Smooth muscle cell (in vitro differentiated cells): Measurements from ENCODE around the gene AOPEP. TPM values are rescaled to one million over a fixed set of nuclear protein-coding genes. Genes with fewer than 3 reads are reported as not detected.

Source experiments
- DNase-seq: peaks from one replicate; lab custom pipeline; 2025; ENCODE audit not compliant: unreplicated experiment; lab: John Stamatoyannopoulos, UW
- H2AFZ ChIP-seq: fragments of 200-600 bp; sonication (generic); 2 replicates; pipeline ENCODE4 v1.6.0; 2016; ENCODE audit warnings: antibody characterized with exemption, low read depth, mild to moderate bottlenecking
- H3F3A ChIP-seq: fragments of 200-600 bp; sonication (generic); 2 replicates; pipeline ENCODE4 v1.6.0; 2017; ENCODE audit warnings: antibody characterized with exemption, low read depth
- H3K27ac ChIP-seq: fragments of 200-600 bp; sonication (generic); 2 replicates; pipeline ENCODE4 v1.5.1; 2016; ENCODE audit warnings: low read depth, mild to moderate bottlenecking
- H3K27me3 ChIP-seq: fragments of 200-600 bp; sonication (generic); 2 replicates; pipeline ENCODE4 v1.6.1; 2016; ENCODE audit warnings: low read depth, mild to moderate bottlenecking
- H3K36me3 ChIP-seq: fragments of 200-600 bp; sonication (generic); 2 replicates; pipeline ENCODE4 v1.5.1; 2016; ENCODE audit warnings: low read depth
- H3K4me1 ChIP-seq: fragments of 200-600 bp; sonication (generic); 2 replicates; pipeline ENCODE4 v1.5.1; 2016; ENCODE audit warnings: low read depth
- H3K4me2 ChIP-seq: fragments of 200-600 bp; sonication (generic); 2 replicates; pipeline ENCODE4 v1.6.0; 2016; ENCODE audit warnings: mild to moderate bottlenecking
- H3K4me3 ChIP-seq: fragments of 200-600 bp; sonication (generic); 2 replicates; pipeline ENCODE4 v1.5.1; 2016; ENCODE audit warnings: mild to moderate bottlenecking
- H3K79me2 ChIP-seq: fragments of 200-600 bp; sonication (generic); 2 replicates; pipeline ENCODE4 v1.6.0; 2016; ENCODE audit warnings: low read depth, mild to moderate bottlenecking
- H3K9ac ChIP-seq: fragments of 200-600 bp; sonication (generic); 2 replicates; pipeline ENCODE4 v1.6.0; 2016; ENCODE audit warnings: low read depth
- H3K9me3 ChIP-seq: fragments of 200-600 bp; sonication (generic); replicated peaks from 2 replicates; pipeline ENCODE4 v1.5.1; 2016; ENCODE audit warnings: low read depth
- H4K20me1 ChIP-seq: fragments of 200-600 bp; sonication (generic); 2 replicates; pipeline ENCODE4 v1.6.0; 2016; ENCODE audit warnings: low read depth
- WGBS: methylation state at CpG from one replicate; pipeline ENCODE4 v1.1.7; 2016; ENCODE audit warnings: low lambda C conversion rate; 5-methylcytosine and 5-hydroxymethylcytosine counted together
- polyA plus RNA-seq: library from polyadenylated mRNA; unstranded; fragments of >200 nt; fragmentation: Nextera tagmentation; extraction: Ambion mirVana; gene quantifications from 2 replicates; pipeline ENCODE4 v1.2.1, GENCODE V29; 2016
- total RNA-seq: library from RNA; depleted of rRNA; stranded (reverse); fragments of >200 nt; gene quantifications from 2 replicates; pipeline ENCODE4 v1.2.3, GENCODE V29; 2014
- TF ChIP-seq, protein P1 (sequence below): fragments of 200-600 bp; sonication (generic); IDR thresholded peaks from 2 replicates; pipeline ENCODE4 v1.5.1; 2017; ENCODE audit warnings: borderline replicate concordance, mild to moderate bottlenecking, antibody characterized with exemption; ENCODE audit not compliant: insufficient read depth, poor library complexity, severe bottlenecking

Gene AOPEP
- total and polyA plus RNA-seq, 2 experiments from 2014 or later = 52.7 to 94.9 TPM

DNA sequence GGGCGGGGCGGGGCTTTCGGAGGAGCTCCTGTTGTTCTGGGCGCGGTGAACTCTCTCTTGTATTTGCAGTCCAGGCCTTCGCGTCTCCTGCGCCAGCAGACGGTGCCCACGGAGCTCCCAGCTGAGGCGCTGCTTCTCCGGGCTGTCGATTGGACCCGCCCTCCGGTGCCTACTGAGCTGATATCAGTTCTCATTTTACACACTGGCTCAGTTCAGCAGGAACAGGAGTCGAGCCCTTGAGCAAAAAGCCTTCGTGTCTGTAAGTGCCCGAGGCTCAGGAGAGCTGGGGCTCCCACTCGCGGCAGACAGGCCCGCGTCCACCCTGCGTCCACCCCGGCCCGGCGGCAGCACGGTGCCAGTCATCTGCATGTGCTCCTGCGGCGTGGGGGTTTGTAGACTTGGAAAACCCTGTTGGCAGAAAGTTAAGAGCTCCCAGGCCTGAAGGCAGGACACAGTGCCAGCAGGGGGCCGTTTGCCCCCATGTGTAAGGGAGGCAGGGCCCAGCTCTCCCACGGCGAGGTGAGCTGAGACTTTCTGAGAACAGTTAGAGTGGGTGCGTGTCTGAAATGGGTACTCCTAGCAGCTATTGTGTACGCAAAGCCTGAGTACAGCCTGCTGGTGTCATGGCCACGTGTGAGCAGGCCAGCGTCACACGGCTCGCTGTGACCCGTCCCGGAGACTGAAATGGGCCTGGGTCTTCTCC lies 359.5 kb downstream of the AOPEP start:
- Histone ChIP-seq H3K4me3 (no peak overlapping the region), H3K9me3 (no peaks in the 10 kb centered on the region), H3K4me1 (peaks cover 38% of the 10 kb centered on the region), H3K27me3 (no peaks in the 10 kb centered on the region), H2AFZ (no peak overlapping the region), H3K27ac (peak overlapping the region; percentile 95), H3K9ac (no peak overlapping the region), H3F3A (peaks cover 54% of the 10 kb centered on the region), H3K36me3 (peaks cover 8% of the 10 kb centered on the region), H3K4me2 (peak overlapping the region; percentile 43), H4K20me1 (peaks cover 75% of the 10 kb centered on the region), H3K79me2 (peaks cover 46% of the 10 kb centered on the region)
- no peak for DNase-seq
- WGBS = 85% methylated on average over 40 of the region's 40 CpGs
- TF ChIP-seq, protein P1, sequence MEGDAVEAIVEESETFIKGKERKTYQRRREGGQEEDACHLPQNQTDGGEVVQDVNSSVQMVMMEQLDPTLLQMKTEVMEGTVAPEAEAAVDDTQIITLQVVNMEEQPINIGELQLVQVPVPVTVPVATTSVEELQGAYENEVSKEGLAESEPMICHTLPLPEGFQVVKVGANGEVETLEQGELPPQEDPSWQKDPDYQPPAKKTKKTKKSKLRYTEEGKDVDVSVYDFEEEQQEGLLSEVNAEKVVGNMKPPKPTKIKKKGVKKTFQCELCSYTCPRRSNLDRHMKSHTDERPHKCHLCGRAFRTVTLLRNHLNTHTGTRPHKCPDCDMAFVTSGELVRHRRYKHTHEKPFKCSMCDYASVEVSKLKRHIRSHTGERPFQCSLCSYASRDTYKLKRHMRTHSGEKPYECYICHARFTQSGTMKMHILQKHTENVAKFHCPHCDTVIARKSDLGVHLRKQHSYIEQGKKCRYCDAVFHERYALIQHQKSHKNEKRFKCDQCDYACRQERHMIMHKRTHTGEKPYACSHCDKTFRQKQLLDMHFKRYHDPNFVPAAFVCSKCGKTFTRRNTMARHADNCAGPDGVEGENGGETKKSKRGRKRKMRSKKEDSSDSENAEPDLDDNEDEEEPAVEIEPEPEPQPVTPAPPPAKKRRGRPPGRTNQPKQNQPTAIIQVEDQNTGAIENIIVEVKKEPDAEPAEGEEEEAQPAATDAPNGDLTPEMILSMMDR = no peak

GRCh38 chr9:95086564-95086955 lies 360.1 kb downstream of the AOPEP start:
- H2AFZ ChIP-seq = no peak overlapping the region
- no peaks in the 10 kb centered on the region for H3K27me3 ChIP-seq
- WGBS = 33% methylated on average over 8 of the region's 8 CpGs
- no peak overlapping the region for H3K4me3 ChIP-seq
- peak overlapping the region; percentile 95 for H3K27ac ChIP-seq
- peaks cover 37% of the 10 kb centered on the region for H3K4me1 ChIP-seq
- DNase-seq = no peak
- peak overlapping the region; percentile 43 for H3K4me2 ChIP-seq
- H3K79me2 ChIP-seq = peaks cover 40% of the 10 kb centered on the region
- peaks cover 52% of the 10 kb centered on the region for H3F3A ChIP-seq
- peaks cover 3% of the 10 kb centered on the region for H3K36me3 ChIP-seq
- peaks cover 70% of the 10 kb centered on the region for H4K20me1 ChIP-seq
- no peaks in the 10 kb centered on the region for H3K9me3 ChIP-seq
- TF ChIP-seq, protein P1 = no peak
- no peak overlapping the region for H3K9ac ChIP-seq

DNA sequence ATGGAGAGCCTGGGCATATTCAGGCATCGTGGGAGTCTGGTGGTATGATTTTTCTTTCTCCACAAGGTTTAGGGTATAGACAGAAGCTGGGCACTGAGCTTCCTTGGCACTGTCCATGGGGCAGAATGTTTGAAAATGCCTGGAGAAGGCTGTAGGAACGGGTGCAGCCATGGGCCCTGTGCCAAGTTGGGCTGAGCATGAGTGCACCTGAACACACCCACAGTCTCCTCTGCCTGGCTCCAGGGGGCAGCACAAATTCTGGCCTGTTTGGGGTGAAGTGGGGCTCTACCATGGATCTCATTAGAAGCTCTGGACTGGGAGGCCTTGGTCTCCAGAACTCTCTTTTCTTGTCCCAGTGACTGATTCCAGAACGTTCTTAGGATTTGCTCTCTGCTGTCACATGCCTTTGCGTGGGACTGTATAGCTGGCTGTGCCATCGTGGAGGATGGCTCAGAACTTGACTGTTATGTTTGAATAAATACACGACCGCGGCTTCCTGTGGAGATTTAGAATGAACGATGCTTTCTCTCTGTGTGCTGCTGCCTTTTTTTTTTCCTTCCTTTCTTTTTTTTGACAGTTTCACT lies 361.3 kb downstream of the AOPEP start:
- Histone ChIP-seq H3K4me2 (no peak overlapping the region), H3K4me3 (no peak overlapping the region), H3K9ac (no peak overlapping the region), H2AFZ (no peak overlapping the region), H3K27me3 (no peaks in the 10 kb centered on the region), H3K79me2 (peaks cover 28% of the 10 kb centered on the region), H3F3A (peaks cover 47% of the 10 kb centered on the region), H4K20me1 (peaks cover 59% of the 10 kb centered on the region), H3K27ac (peak overlapping the region; percentile 95), H3K4me1 (peaks cover 43% of the 10 kb centered on the region), H3K9me3 (no peaks in the 10 kb centered on the region), H3K36me3 (no peaks in the 10 kb centered on the region)
- WGBS = 65% methylated on average over 9 of the region's 9 CpGs
- TF ChIP-seq, protein P1 = no peak
- no peak for DNase-seq
